A549 treated with AZD2906 at 1 μM for 4 hours (cell line): ENCODE measurements around the gene C7orf57. TPM values are rescaled to one million over a fixed set of nuclear protein-coding genes. Genes with fewer than 3 reads are reported as not detected.

Experiments used
- total RNA-seq: library from RNA; stranded (reverse); fragments of 200-300 nt; extraction: Qiagen RNA extraction; gene quantifications from 5 replicates; pipeline ENCODE4 v1.2.3, GENCODE V29; 2022

The C7orf57 gene
- 0.29 to 0.35 TPM (median 0.33 TPM) in 5 replicates for total RNA-seq

DNA sequence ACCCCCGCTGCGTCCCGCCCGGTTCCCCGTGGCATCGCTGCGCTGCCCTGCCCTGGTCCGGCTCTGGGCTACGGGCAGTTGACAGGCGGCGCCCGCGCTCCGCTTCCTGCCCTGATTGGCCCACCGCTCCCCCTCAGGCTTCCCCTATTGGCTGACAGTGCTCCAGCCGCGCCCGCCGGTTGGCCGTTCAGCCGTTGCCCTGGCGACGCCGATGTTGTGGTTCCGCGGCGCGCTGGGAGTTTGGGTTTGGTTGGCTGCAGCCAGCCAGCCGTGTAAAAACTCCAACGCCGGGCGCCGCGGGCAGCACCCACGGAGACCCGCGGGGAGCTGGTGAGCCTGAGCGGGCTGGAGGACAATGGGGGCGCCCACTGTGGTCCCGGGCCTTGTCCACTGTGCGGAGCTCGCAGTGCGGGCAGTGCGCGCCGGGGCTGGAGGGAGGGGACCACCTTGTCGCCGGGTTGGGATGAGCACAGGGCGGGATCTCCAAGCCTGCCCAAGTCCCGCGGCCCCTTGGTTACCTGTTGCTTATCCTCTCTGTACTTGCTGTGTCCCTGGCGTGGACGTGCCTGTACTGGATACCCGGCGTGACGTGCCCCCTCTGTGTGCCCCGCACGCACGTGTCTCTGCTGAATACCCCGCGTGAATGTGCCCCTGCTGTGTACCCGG is at the start of gene C7orf57:
TSS of gene C7orf57 (plus strand) at position 243 of the 666 bp plus-strand sequence. CDS start 766 bp downstream, outside the sequence.

DNA sequence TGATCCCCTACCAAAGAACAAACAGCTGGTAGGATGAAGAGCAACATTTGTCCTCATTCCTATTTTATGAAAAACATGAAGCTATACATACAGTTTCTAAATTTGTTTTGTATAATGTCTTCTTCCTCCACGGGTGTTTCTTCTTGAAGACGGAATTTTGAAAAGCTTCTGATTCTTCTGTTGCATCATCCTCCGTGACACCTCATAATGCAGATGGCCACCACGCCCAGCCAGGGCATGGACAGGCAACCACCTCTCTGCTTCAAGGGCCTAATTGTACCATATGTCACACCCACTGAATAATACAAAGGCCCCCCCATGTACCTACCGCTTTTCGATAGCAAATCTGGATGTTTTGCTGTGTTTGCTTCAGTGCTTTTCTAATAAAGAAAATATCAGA is 6.4 kb upstream of the C7orf57 start, which contains the start of gene SUN3:
TSS of gene SUN3 (minus strand) at position 170 of the 400 bp plus-strand sequence. CDS start at position 1, 169 bp downstream.

DNA sequence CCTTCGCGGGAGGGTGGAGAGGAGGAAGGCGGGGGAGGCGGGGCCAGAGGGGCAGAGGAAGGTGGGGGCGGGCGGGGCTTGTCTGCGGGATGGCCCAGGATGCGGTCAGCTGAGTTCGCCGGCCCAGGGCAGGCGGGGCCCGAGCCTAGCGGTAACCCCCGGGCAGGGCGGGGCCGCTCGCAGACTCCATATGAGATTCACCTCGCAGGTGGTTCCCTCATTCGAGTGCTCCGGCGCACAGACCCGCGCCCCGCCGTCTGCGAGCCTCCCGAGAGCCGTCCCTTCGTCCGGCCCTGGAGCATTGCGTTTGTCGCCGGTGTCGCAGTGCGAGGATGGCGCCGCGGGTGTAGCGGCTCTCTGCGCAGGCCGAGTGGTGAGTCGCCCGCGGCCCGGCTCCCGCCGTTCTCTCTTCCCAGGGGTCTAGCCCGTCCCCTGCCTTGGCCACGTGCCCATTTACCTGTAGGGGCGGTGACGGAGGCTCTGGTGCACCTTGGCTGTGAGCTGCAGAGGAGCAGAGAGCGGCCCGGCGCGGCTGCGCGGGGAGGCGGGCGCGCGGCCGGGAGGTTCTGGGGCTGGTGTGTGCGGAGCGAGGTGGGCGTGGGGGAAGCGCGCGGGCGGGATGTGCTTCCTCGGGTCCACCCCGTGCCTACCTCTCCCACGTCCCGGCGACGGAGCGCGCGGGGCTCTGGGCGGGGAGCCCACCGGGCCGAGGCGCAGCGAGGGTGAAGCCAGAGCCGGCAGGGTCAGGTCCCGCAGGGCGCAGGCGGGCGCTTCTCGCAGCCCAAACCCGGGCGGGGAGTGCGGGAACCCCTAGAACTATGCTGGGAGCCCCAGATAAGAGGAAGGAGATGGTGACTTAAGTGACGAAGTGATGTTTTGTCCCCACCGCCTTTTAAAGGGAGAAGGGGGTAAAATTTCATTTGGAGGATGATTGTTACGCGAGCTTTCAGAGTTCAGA is 54.0 kb downstream of the C7orf57 start, which contains the start of gene UPP1:
TSS of gene UPP1 (plus strand) at position 220 of the 958 bp plus-strand sequence. CDS start 5,519 bp downstream, outside the sequence.

Other genes starting within 250 kb of the C7orf57 start
- 0.09 to 0.29 TPM (median 0.12 TPM) in 5 replicates for gene PKD1L1, start 87.1 kb upstream of the C7orf57 start, total RNA-seq
- gene HUS1, start 55.9 kb upstream of the C7orf57 start, total RNA-seq = 16.5 to 19.8 TPM (median 17.1 TPM) in 5 replicates
- not detected in 5 replicates for gene SUN3, start 6.4 kb upstream of the C7orf57 start, total RNA-seq
- gene UPP1, start 53.7 kb downstream of the C7orf57 start, total RNA-seq = 58.5 to 94.7 TPM (median 79.3 TPM) in 5 replicates
- gene ABCA13, start 135.9 kb downstream of the C7orf57 start, total RNA-seq = 0.03 to 0.07 TPM (median 0.06 TPM) in 5 replicates